HL-60 (cell line): ENCODE measurements around the gene MAB21L3.

Experiments used
- DNase-seq, 2 experiments: peaks; one replicate each; pipeline ENCODE4 v3.0.0-alpha.2; 2010 to 2020; ENCODE audit warnings: low read depth in 1 of 2, low spot score in 1 of 2
- H3K27ac ChIP-seq: fragments of 250-450 bp; sonication (Bioruptor Pico); replicated peaks from 2 replicates; pipeline ENCODE4 v1.5.1; 2020; ENCODE audit warnings: mild to moderate bottlenecking, moderate library complexity
- H3K27me3 ChIP-seq: fragments of 250-450 bp; sonication (Bioruptor Pico); 2 replicates; pipeline ENCODE4 v1.5.1; 2021; ENCODE audit warnings: mild to moderate bottlenecking, moderate library complexity; ENCODE audit not compliant: insufficient read depth, poor library complexity, severe bottlenecking
- H3K4me3 ChIP-seq: replicated peaks from 2 replicates; pipeline ENCODE4 v1.5.1; 2011; ENCODE audit warnings: mild to moderate bottlenecking, control low read depth, low read length; ENCODE audit not compliant: insufficient read depth
- CTCF ChIP-seq: IDR thresholded peaks from one replicate; pipeline ENCODE4 v1.5.1; 2011; ENCODE audit warnings: low read length, control low read depth, inconsistent platforms; ENCODE audit not compliant: insufficient read depth
- GABPA ChIP-seq: IDR thresholded peaks from 2 replicates; pipeline ENCODE4 v1.6.1; 2012; ENCODE audit warnings: low read depth
- POLR2AphosphoS5 ChIP-seq: IDR thresholded peaks from 2 replicates; pipeline ENCODE4 v1.6.1; 2012; ENCODE audit warnings: low read depth
- SPI1 ChIP-seq: IDR thresholded peaks from 2 replicates; pipeline ENCODE4 v1.6.1; 2012; ENCODE audit warnings: low read depth, mild to moderate bottlenecking, borderline replicate concordance
- TF ChIP-seq, protein P1 (sequence below): IDR thresholded peaks from 2 replicates; pipeline ENCODE4 v1.6.1; 2012; ENCODE audit warnings: low read depth; ENCODE audit not compliant: insufficient replicate concordance

Gene MAB21L3

GRCh38 chr1:116157096-116157495 lies 45.9 kb downstream of the MAB21L3 start:
- Histone ChIP-seq H3K4me3 (no peak overlapping the region), H3K27ac (no peak overlapping the region), H3K27me3 (no peaks in the 10 kb centered on the region)
- TF ChIP-seq CTCF (no peak), SPI1 (no peak), POLR2AphosphoS5 (no peak), GABPA (no peak)
- TF ChIP-seq, protein P1, sequence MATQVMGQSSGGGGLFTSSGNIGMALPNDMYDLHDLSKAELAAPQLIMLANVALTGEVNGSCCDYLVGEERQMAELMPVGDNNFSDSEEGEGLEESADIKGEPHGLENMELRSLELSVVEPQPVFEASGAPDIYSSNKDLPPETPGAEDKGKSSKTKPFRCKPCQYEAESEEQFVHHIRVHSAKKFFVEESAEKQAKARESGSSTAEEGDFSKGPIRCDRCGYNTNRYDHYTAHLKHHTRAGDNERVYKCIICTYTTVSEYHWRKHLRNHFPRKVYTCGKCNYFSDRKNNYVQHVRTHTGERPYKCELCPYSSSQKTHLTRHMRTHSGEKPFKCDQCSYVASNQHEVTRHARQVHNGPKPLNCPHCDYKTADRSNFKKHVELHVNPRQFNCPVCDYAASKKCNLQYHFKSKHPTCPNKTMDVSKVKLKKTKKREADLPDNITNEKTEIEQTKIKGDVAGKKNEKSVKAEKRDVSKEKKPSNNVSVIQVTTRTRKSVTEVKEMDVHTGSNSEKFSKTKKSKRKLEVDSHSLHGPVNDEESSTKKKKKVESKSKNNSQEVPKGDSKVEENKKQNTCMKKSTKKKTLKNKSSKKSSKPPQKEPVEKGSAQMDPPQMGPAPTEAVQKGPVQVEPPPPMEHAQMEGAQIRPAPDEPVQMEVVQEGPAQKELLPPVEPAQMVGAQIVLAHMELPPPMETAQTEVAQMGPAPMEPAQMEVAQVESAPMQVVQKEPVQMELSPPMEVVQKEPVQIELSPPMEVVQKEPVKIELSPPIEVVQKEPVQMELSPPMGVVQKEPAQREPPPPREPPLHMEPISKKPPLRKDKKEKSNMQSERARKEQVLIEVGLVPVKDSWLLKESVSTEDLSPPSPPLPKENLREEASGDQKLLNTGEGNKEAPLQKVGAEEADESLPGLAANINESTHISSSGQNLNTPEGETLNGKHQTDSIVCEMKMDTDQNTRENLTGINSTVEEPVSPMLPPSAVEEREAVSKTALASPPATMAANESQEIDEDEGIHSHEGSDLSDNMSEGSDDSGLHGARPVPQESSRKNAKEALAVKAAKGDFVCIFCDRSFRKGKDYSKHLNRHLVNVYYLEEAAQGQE, result no peak
- no peak for DNase-seq

DNA sequence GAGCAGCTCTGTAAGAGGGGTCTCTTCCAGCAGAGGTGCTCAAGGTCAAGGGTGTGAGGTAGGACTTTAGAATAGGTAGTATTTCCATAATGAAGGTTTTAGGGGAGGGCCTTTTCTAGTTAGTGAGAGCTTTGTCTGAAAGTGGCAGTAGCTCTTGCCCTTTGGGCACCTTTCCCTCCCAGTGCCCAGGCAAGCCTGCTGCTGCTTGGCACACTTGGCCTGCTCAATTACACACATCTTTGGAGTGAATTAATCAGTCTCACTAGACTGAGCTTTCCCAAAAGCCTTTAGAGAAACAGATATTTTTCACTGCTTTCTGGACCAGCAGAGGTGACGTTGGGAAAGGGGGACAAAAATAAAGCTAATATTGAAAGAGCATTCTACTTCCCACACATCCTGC lies 48.0 kb downstream of the MAB21L3 start:
- H3K27me3 ChIP-seq, result no peaks in the 10 kb centered on the region

GRCh38 chr1:116159611-116160010 lies 48.4 kb downstream of the MAB21L3 start:
- TF ChIP-seq SPI1, result no peak
- no peak for TF ChIP-seq POLR2AphosphoS5
- no peak for TF ChIP-seq CTCF
- TF ChIP-seq, protein P1, result no peak
- Histone ChIP-seq H3K4me3 (no peak overlapping the region), H3K27me3 (no peaks in the 10 kb centered on the region), H3K27ac (no peak overlapping the region)
- DNase-seq, result no peak

More for the DNA sequence above, 48.0 kb downstream of the MAB21L3 start:
- no peak overlapping the region for H3K4me3 ChIP-seq
- H3K27ac ChIP-seq, result no peak overlapping the region
- TF ChIP-seq GABPA (no peak), SPI1 (no peak), POLR2AphosphoS5 (no peak), CTCF (no peak)
- TF ChIP-seq, protein P1, result no peak
- no peak for DNase-seq
